HCT116 (cell line): ENCODE measurements around the gene RCBTB2. TPM values are rescaled to one million over a fixed set of nuclear protein-coding genes. Genes with fewer than 3 reads are reported as not detected.

ENCODE experiments used
- ATAC-seq: fragments of 200-7000 bp; cut with Tn5 transposase; 2 replicates; pipeline ENCODE4 v1.9.1; 2020; ENCODE audit warnings: mild to moderate bottlenecking, moderate library complexity
- BruUV-seq: library from RNA; stranded (reverse); fragments of 400-500 nt; replicated peaks from 2 replicates; lab custom pipeline; 2021; lab: Mats Ljungman, UMichigan
- CTCF ChIA-PET: fragments of 300-600 bp; sonication (Branson Sonifier 250); formaldehyde crosslinking; loops from one replicate; lab custom pipeline; 2021; ENCODE audit warnings: antibody characterized with exemption; lab: Charles Lee
- POLR2A ChIA-PET: fragments of 300-600, 350-600 bp; sonication (Branson Sonifier 250); formaldehyde crosslinking; loops from one replicate; lab custom pipeline; 2021; ENCODE audit warnings: antibody characterized with exemption; lab: Charles Lee
- RAD21 ChIA-PET, 2 experiments: fragments of 300-600 bp; sonication (Branson Sonifier 250); formaldehyde crosslinking; loops; one replicate each; lab custom pipeline; 2023; ENCODE audit warnings: low total read pairs in 2 of 2; ENCODE audit not compliant: uncharacterized antibody in 2 of 2, unreplicated experiment in 2 of 2, low non-redundant PET in 1 of 2; lab: Charles Lee
- DNase-seq: peaks from one replicate; pipeline ENCODE4 v3.0.0-alpha.2; 2010; ENCODE audit warnings: low read depth, low spot score
- H2AFZ ChIP-seq: fragments of 200-600 bp; shearing (Covaris generic), sonication (generic); 2 replicates; pipeline ENCODE4 v1.6.1; 2017; ENCODE audit warnings: low read depth, mixed run types, mixed read lengths, antibody characterized with exemption, low read length; ENCODE audit not compliant: poor library complexity, severe bottlenecking
- H3K27ac ChIP-seq: 2 replicates; pipeline ENCODE4 v1.5.1; 2012; ENCODE audit warnings: low read depth, low read length
- H3K27me3 ChIP-seq: fragments of 200-600 bp; sonication (generic); 2 replicates; pipeline ENCODE4 v1.6.1; 2016; ENCODE audit warnings: mixed run types, low read length, mixed read lengths; ENCODE audit not compliant: insufficient read depth
- H3K36me3 ChIP-seq, 2 experiments: fragments of 200-500 bp in 1 of 2; fragments of 200-600 bp in 1 of 2; sonication (Bioruptor generic) in 1 of 2; sonication (generic) in 1 of 2; 2 replicates each; pipeline versions ENCODE4 v1.5.1 to v1.6.1; 2014 to 2016; ENCODE audit warnings: low read length in 2 of 2, inconsistent platforms in 1 of 2, mixed read lengths in 1 of 2, mixed run types in 1 of 2; ENCODE audit not compliant: insufficient read depth in 2 of 2, control insufficient read depth in 1 of 2
- H3K4me1 ChIP-seq, 2 experiments: fragments of 200-600 bp in 1 of 2; sonication (generic) in 1 of 2; 2 replicates each; pipeline versions ENCODE4 v1.5.1 to v1.6.1; 2012 to 2017; ENCODE audit warnings: low read length in 2 of 2, inconsistent platforms in 1 of 2, mild to moderate bottlenecking in 1 of 2, mixed read lengths in 1 of 2, mixed run types in 1 of 2, moderate library complexity in 1 of 2; ENCODE audit not compliant: insufficient read depth in 2 of 2, control insufficient read depth in 1 of 2
- H3K4me2 ChIP-seq: fragments of 200-600 bp; sonication (generic); 2 replicates; pipeline ENCODE4 v1.6.1; 2017; ENCODE audit warnings: mixed run types, low read length, mixed read lengths
- H3K4me3 ChIP-seq, 2 experiments: fragments of 200-600 bp in 1 of 2; sonication (generic) in 1 of 2; replicated peaks in 1 of 2; 2 replicates each; pipeline ENCODE4 v1.5.1; 2011 to 2016; ENCODE audit warnings: low read length in 2 of 2, control low read depth in 1 of 2, low read depth in 1 of 2, mild to moderate bottlenecking in 1 of 2, mixed read lengths in 1 of 2, mixed run types in 1 of 2
- H3K79me2 ChIP-seq: fragments of 200-600 bp; sonication (generic); 2 replicates; pipeline ENCODE4 v1.6.1; 2017; ENCODE audit warnings: mild to moderate bottlenecking, mixed run types, low read length, moderate library complexity, mixed read lengths; ENCODE audit not compliant: insufficient read depth
- H3K9ac ChIP-seq: fragments of 200-600 bp; sonication (generic); 2 replicates; pipeline ENCODE4 v1.6.1; 2016; ENCODE audit warnings: low read length, mixed read lengths
- H3K9me2 ChIP-seq: fragments of 200-600 bp; sonication (generic), shearing (Covaris generic); 2 replicates; pipeline ENCODE4 v1.6.1; 2017; ENCODE audit warnings: mixed run types, mild to moderate bottlenecking, moderate library complexity; ENCODE audit not compliant: insufficient read depth
- H3K9me3 ChIP-seq, 2 experiments: fragments of 200-500 bp in 1 of 2; fragments of 200-600 bp in 1 of 2; sonication (Bioruptor generic) in 1 of 2; sonication (generic) in 1 of 2; 2 replicates each; pipeline ENCODE4 v1.6.1; 2014 to 2017; ENCODE audit warnings: low read length in 2 of 2, mixed read lengths in 2 of 2, inconsistent platforms in 1 of 2, low read depth in 1 of 2, mild to moderate bottlenecking in 1 of 2, mixed run types in 1 of 2, moderate library complexity in 1 of 2; ENCODE audit not compliant: control insufficient read depth in 1 of 2, insufficient read depth in 1 of 2
- H4K20me1 ChIP-seq: fragments of 200-600 bp; sonication (generic), shearing (Covaris generic); 2 replicates; pipeline ENCODE4 v1.6.1; 2017; ENCODE audit warnings: mixed run types, mild to moderate bottlenecking, moderate library complexity; ENCODE audit not compliant: insufficient read depth
- CBX3 ChIP-seq: IDR thresholded peaks from 2 replicates; pipeline ENCODE4 v1.6.1; 2012; ENCODE audit warnings: low read depth
- CEBPB ChIP-seq: IDR thresholded peaks from 2 replicates; pipeline ENCODE4 v1.6.1; 2012; ENCODE audit warnings: low read depth
- ELF1 ChIP-seq: IDR thresholded peaks from 2 replicates; pipeline ENCODE4 v1.6.1; 2012; ENCODE audit warnings: low read depth, borderline replicate concordance
- EZH2 ChIP-seq: fragments of 200-600 bp; sonication (generic); IDR thresholded peaks from 2 replicates; pipeline ENCODE4 v1.6.1; 2017; ENCODE audit warnings: antibody characterized with exemption, mixed run types
- EZH2phosphoT487 ChIP-seq: fragments of 200-600 bp; IDR thresholded peaks from 2 replicates; pipeline ENCODE4 v1.6.1; 2018; ENCODE audit warnings: antibody characterized with exemption, borderline replicate concordance
- FOSL1 ChIP-seq: IDR thresholded peaks from 2 replicates; pipeline ENCODE4 v1.6.1; 2012; ENCODE audit warnings: low read depth
- JUND ChIP-seq: IDR thresholded peaks from 2 replicates; pipeline ENCODE4 v1.6.1; 2012
- POLR2A ChIP-seq: IDR thresholded peaks from 2 replicates; pipeline ENCODE4 v1.7.0; 2011; ENCODE audit warnings: borderline replicate concordance; ENCODE audit not compliant: insufficient read depth, insufficient read length; ENCODE audit errors: extremely low read depth
- POLR2AphosphoS5 ChIP-seq: IDR thresholded peaks from 2 replicates; pipeline ENCODE4 v1.6.1; 2011; ENCODE audit warnings: mild to moderate bottlenecking, low read depth, low read length, moderate library complexity
- RAD21 ChIP-seq: IDR thresholded peaks from 2 replicates; pipeline ENCODE4 v1.6.1; 2012; ENCODE audit warnings: low read depth, mild to moderate bottlenecking
- SP1 ChIP-seq: IDR thresholded peaks from 2 replicates; pipeline ENCODE4 v1.6.1; 2012; ENCODE audit warnings: low read depth
- TCF7L2 ChIP-seq: IDR thresholded peaks from 2 replicates; pipeline ENCODE4 v1.7.0; 2011; ENCODE audit warnings: borderline replicate concordance, inconsistent platforms; ENCODE audit not compliant: insufficient read depth, insufficient read length; ENCODE audit errors: extremely low read depth
- ZFX ChIP-seq: fragments of 450-650 bp; IDR thresholded peaks from 2 replicates; pipeline ENCODE4 v1.6.1; 2017
- ZNF274 ChIP-seq: fragments of 200-500 bp; sonication (Bioruptor generic); IDR thresholded peaks from 2 replicates; pipeline ENCODE4 v1.6.1; 2014; ENCODE audit warnings: mild to moderate bottlenecking, low read depth, low read length, inconsistent platforms
- intact Hi-C: fragments of 100-400 bp; cut with micrococcal nuclease; formaldehyde crosslinking; loops from 2 replicates; pipeline ENCODE4 v1.10.0; 2022
- total RNA-seq: library from RNA; stranded (reverse); gene quantifications from one replicate; pipeline ENCODE4 v1.2.1, GENCODE V29; 2021; ENCODE audit not compliant: unreplicated experiment
- TF ChIP-seq, protein P1 (sequence below): IDR thresholded peaks from 2 replicates; pipeline ENCODE4 v1.6.1; 2012; ENCODE audit warnings: low read depth
- TF ChIP-seq, protein P2 (sequence below): IDR thresholded peaks from 2 replicates; pipeline ENCODE4 v1.6.1; 2012
- TF ChIP-seq, protein P3 (sequence below), 3 experiments: fragments of 200-600 bp in 1 of 3; sonication (generic) in 1 of 3; IDR thresholded peaks in 2 of 3; conservative IDR thresholded peaks in 1 of 3; 2 replicates each; pipeline ENCODE4 v1.5.1; 2012 to 2017; ENCODE audit warnings: low read depth in 2 of 3, low read length in 2 of 3, antibody characterized with exemption in 1 of 3, borderline replicate concordance in 1 of 3, control low read depth in 1 of 3, mild to moderate bottlenecking in 1 of 3, mixed read lengths in 1 of 3, mixed run types in 1 of 3, moderate library complexity in 1 of 3; ENCODE audit not compliant: insufficient read depth in 1 of 3
- TF ChIP-seq, protein P4 (sequence below): IDR thresholded peaks from 2 replicates; pipeline ENCODE4 v1.6.1; 2012

Gene RCBTB2
- total RNA-seq, 1 experiment from 2014 or later: 1.3 TPM

- no peak overlapping the region for H3K4me2 ChIP-seq
- no peaks in the 10 kb centered on the region for H3K79me2 ChIP-seq
- no peak overlapping the region for H3K27ac ChIP-seq
- peaks cover 14 to 24% of the 10 kb centered on the region in 2 experiments for H3K9me3 ChIP-seq
- H2AFZ ChIP-seq: no peak overlapping the region
- H3K36me3 ChIP-seq: no peaks in the 10 kb centered on the region
- no peaks in the 10 kb centered on the region for H3K4me1 ChIP-seq
- no TSS peak for BruUV-seq
- intact Hi-C loops: no loop called here
- ATAC-seq (no peak), DNase-seq (no peak)
- H3K9ac ChIP-seq: no peak overlapping the region
- H3K4me3 ChIP-seq: no peak overlapping the region
- TF ChIP-seq SP1: no peak
- TF ChIP-seq, protein P1, sequence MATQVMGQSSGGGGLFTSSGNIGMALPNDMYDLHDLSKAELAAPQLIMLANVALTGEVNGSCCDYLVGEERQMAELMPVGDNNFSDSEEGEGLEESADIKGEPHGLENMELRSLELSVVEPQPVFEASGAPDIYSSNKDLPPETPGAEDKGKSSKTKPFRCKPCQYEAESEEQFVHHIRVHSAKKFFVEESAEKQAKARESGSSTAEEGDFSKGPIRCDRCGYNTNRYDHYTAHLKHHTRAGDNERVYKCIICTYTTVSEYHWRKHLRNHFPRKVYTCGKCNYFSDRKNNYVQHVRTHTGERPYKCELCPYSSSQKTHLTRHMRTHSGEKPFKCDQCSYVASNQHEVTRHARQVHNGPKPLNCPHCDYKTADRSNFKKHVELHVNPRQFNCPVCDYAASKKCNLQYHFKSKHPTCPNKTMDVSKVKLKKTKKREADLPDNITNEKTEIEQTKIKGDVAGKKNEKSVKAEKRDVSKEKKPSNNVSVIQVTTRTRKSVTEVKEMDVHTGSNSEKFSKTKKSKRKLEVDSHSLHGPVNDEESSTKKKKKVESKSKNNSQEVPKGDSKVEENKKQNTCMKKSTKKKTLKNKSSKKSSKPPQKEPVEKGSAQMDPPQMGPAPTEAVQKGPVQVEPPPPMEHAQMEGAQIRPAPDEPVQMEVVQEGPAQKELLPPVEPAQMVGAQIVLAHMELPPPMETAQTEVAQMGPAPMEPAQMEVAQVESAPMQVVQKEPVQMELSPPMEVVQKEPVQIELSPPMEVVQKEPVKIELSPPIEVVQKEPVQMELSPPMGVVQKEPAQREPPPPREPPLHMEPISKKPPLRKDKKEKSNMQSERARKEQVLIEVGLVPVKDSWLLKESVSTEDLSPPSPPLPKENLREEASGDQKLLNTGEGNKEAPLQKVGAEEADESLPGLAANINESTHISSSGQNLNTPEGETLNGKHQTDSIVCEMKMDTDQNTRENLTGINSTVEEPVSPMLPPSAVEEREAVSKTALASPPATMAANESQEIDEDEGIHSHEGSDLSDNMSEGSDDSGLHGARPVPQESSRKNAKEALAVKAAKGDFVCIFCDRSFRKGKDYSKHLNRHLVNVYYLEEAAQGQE: no peak
- no peak for TF ChIP-seq ZNF274
- no peak for TF ChIP-seq EZH2phosphoT487
- TF ChIP-seq CBX3: no peak
- TF ChIP-seq TCF7L2: no peak
- TF ChIP-seq, protein P2, sequence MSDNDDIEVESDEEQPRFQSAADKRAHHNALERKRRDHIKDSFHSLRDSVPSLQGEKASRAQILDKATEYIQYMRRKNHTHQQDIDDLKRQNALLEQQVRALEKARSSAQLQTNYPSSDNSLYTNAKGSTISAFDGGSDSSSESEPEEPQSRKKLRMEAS: no peak
- TF ChIP-seq EZH2: no peak
- TF ChIP-seq FOSL1: no peak
- TF ChIP-seq, protein P3, sequence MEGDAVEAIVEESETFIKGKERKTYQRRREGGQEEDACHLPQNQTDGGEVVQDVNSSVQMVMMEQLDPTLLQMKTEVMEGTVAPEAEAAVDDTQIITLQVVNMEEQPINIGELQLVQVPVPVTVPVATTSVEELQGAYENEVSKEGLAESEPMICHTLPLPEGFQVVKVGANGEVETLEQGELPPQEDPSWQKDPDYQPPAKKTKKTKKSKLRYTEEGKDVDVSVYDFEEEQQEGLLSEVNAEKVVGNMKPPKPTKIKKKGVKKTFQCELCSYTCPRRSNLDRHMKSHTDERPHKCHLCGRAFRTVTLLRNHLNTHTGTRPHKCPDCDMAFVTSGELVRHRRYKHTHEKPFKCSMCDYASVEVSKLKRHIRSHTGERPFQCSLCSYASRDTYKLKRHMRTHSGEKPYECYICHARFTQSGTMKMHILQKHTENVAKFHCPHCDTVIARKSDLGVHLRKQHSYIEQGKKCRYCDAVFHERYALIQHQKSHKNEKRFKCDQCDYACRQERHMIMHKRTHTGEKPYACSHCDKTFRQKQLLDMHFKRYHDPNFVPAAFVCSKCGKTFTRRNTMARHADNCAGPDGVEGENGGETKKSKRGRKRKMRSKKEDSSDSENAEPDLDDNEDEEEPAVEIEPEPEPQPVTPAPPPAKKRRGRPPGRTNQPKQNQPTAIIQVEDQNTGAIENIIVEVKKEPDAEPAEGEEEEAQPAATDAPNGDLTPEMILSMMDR (IDR thresholded peaks at IDR 0.05 in 2 of 3, conservative IDR thresholded peaks at IDR 0.05 in 1 of 3; ENCODE audit: borderline replicate concordance in 1 of 3, insufficient read depth in 1 of 3, low read depth in 2 of 3, low read length in 2 of 3): no peak
- TF ChIP-seq, protein P4, sequence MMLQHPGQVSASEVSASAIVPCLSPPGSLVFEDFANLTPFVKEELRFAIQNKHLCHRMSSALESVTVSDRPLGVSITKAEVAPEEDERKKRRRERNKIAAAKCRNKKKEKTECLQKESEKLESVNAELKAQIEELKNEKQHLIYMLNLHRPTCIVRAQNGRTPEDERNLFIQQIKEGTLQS: no peak
- no peak for TF ChIP-seq RAD21
- TF ChIP-seq POLR2AphosphoS5: no peak
- TF ChIP-seq ELF1: no peak
- TF ChIP-seq JUND: no peak
- no peak for TF ChIP-seq POLR2A
- no peak for TF ChIP-seq ZFX
- TF ChIP-seq CEBPB: no peak
- RAD21 ChIA-PET: no interaction called here
- no peaks in the 10 kb centered on the region for H3K27me3 ChIP-seq
- no peaks in the 10 kb centered on the region for H3K9me2 ChIP-seq
- CTCF ChIA-PET: no interaction called here
- POLR2A ChIA-PET: no interaction called here
- no peaks in the 10 kb centered on the region for H4K20me1 ChIP-seq
These were observed 22.6 kb upstream of the RCBTB2 start for GRCh38 chr13:48555441-48555840.
